Panc1 (cell line): Measurements from ENCODE around the gene LCE3E. TPM values are rescaled to one million over a fixed set of nuclear protein-coding genes. Genes with fewer than 3 reads are reported as not detected.
"Not testable (repeated sequence)": the region's sequence is repeated elsewhere in the genome, so short reads cannot be mapped to it uniquely, and the experiment has no call there.

ENCODE experiments used
- ATAC-seq: fragments of 200-7000 bp; cut with Tn5 transposase; 2 replicates; pipeline ENCODE4 v1.9.1; 2020; ENCODE audit warnings: mild to moderate bottlenecking, moderate library complexity
- BruUV-seq: library from RNA; stranded (reverse); fragments of 400-500 nt; replicated peaks from 2 replicates; lab custom pipeline; 2021; lab: Mats Ljungman, UMichigan
- CTCF ChIA-PET: fragments of 300-600 bp; sonication (Branson Sonifier 250); formaldehyde crosslinking; loops from one replicate; lab custom pipeline; 2022; ENCODE audit warnings: antibody characterized with exemption; lab: Charles Lee
- POLR2A ChIA-PET: fragments of 300-600 bp; sonication (Branson Sonifier 250); formaldehyde crosslinking; loops from one replicate; lab custom pipeline; 2022; ENCODE audit warnings: antibody characterized with exemption; lab: Charles Lee
- DNase-seq: peaks from one replicate; pipeline ENCODE4 v3.0.0-alpha.2; 2010; ENCODE audit warnings: low read depth, low spot score
- H3K27ac ChIP-seq: 2 replicates; pipeline ENCODE4 v1.5.1; 2011; ENCODE audit warnings: mild to moderate bottlenecking, low read length, inconsistent platforms
- H3K27me3 ChIP-seq: fragments of 200-500 bp; sonication (Bioruptor generic); 2 replicates; pipeline ENCODE4 v1.6.0; 2014; ENCODE audit warnings: low read length, inconsistent platforms; ENCODE audit not compliant: control insufficient read depth, insufficient read depth
- H3K36me3 ChIP-seq: fragments of 200-500 bp; sonication (Bioruptor generic); 2 replicates; pipeline ENCODE4 v1.5.1; 2014; ENCODE audit warnings: inconsistent platforms, mild to moderate bottlenecking, low read length, moderate library complexity; ENCODE audit not compliant: control insufficient read depth, insufficient read depth
- H3K4me1 ChIP-seq: 2 replicates; pipeline ENCODE4 v1.5.1; 2011; ENCODE audit warnings: inconsistent platforms, mild to moderate bottlenecking, low read length, moderate library complexity; ENCODE audit not compliant: control insufficient read depth, insufficient read depth
- H3K4me3 ChIP-seq, 2 experiments: 2 replicates each; pipeline ENCODE4 v1.5.1; 2011 to 2012; ENCODE audit warnings: low read depth in 2 of 2, low read length in 2 of 2, mild to moderate bottlenecking in 2 of 2, inconsistent platforms in 1 of 2, moderate library complexity in 1 of 2
- H3K9me3 ChIP-seq: fragments of 200-500 bp; sonication (Bioruptor generic); 2 replicates; pipeline ENCODE4 v1.5.1; 2014; ENCODE audit warnings: low read depth, mild to moderate bottlenecking, inconsistent platforms, low read length, moderate library complexity; ENCODE audit not compliant: control insufficient read depth, insufficient read depth
- CTCF ChIP-seq: fragments of 450-650 bp; IDR thresholded peaks from 2 replicates; pipeline ENCODE4 v1.5.1; 2017; ENCODE audit warnings: mild to moderate bottlenecking
- POLR2AphosphoS5 ChIP-seq: IDR thresholded peaks from 2 replicates; pipeline ENCODE4 v1.6.1; 2012; ENCODE audit warnings: mild to moderate bottlenecking, low read depth, low read length, moderate library complexity
- REST ChIP-seq, 2 experiments: IDR thresholded peaks; 2 replicates each; pipeline ENCODE4 v1.6.1; 2011 to 2012; ENCODE audit warnings: low read depth in 2 of 2, control low read depth in 1 of 2, low read length in 1 of 2, mild to moderate bottlenecking in 1 of 2, moderate library complexity in 1 of 2; ENCODE audit not compliant: insufficient read depth in 1 of 2
- SIN3A ChIP-seq: IDR thresholded peaks from 2 replicates; pipeline ENCODE4 v1.6.1; 2012; ENCODE audit warnings: low read depth, mild to moderate bottlenecking, low read length, moderate library complexity, borderline replicate concordance; ENCODE audit not compliant: insufficient read depth
- TCF7L2 ChIP-seq: IDR thresholded peaks from 2 replicates; pipeline ENCODE4 v1.6.1; 2011; ENCODE audit warnings: mild to moderate bottlenecking, low read depth, low read length, inconsistent platforms
- in situ Hi-C: cut with HindIII; loops from 2 replicates; pipeline ENCODE4 v1.10.0; 2016; ENCODE audit warnings: low sequenced_read_pairs, low pct_unique_long_range_greater_than_20kb
- intact Hi-C: fragments of 100-400 bp; cut with micrococcal nuclease; formaldehyde crosslinking; loops from one replicate; pipeline ENCODE4 v1.10.0; 2022; ENCODE audit not compliant: unreplicated experiment
- total RNA-seq: library from RNA; stranded (reverse); gene quantifications from one replicate; pipeline ENCODE4 v1.2.1, GENCODE V29; 2021; ENCODE audit not compliant: unreplicated experiment

The LCE3E gene
- total RNA-seq, 1 experiment from 2014 or later = not detected

GRCh38 chr1:152548358-152548757 is 18.2 kb downstream of the LCE3E start:
- H3K36me3 ChIP-seq, in situ Hi-C loops, ATAC-seq, H3K4me1 ChIP-seq, H3K27ac ChIP-seq, intact Hi-C loops, H3K4me3 ChIP-seq, DNase-seq, H3K27me3 ChIP-seq, POLR2A ChIA-PET, H3K9me3 ChIP-seq, CTCF ChIA-PET, BruUV-seq: not testable (repeated sequence)

DNA sequence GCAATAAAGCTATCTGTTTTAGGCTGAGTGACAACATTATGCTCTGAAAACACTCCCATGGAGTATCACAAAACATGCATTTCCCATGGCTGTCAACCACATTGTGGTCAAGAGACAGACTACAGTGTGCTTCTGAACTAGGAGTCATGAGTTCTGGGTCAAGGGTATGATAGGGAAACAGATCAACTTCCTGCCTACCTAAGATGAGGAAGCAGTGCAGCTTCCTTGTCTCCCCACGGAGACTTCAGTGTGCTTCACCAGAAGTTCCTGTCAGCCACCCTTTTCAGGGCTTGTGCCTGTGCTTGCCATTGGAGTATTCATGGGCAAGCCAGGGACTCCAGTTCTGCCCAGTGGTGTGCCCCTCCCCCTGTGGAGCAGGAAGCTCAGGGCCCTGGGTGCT is 19.9 kb downstream of the LCE3E start:
- in situ Hi-C loops = no loop called here
- no peak for ATAC-seq
- Histone ChIP-seq H3K36me3 (no peaks in the 10 kb centered on the region), H3K4me3 (no peak overlapping the region), H3K27ac (no peak overlapping the region), H3K27me3 (no peaks in the 10 kb centered on the region), H3K4me1 (no peaks in the 10 kb centered on the region), H3K9me3 (no peaks in the 10 kb centered on the region)
- BruUV-seq = no TSS peak
- POLR2A ChIA-PET = no interaction called here
- intact Hi-C loops = no loop called here
- CTCF ChIA-PET = no interaction called here
- DNase-seq = no peak
- no peak for TF ChIP-seq POLR2AphosphoS5
- TF ChIP-seq REST (IDR thresholded peaks at IDR 0.05; ENCODE audit: insufficient read depth in 1 of 2, low read depth in 2 of 2, low read length in 1 of 2) = no peak
- TF ChIP-seq TCF7L2 = no peak
- TF ChIP-seq SIN3A = no peak
- TF ChIP-seq CTCF = no peak

GRCh38 chr1:152543820-152544219 is 22.8 kb downstream of the LCE3E start:
- DNase-seq = no peak
- Histone ChIP-seq H3K27me3 (no peaks in the 10 kb centered on the region; the same call in 1 of the 2 replicates), H3K4me3 (no peak overlapping the region), H3K27ac (no peak overlapping the region), H3K9me3 (no peaks in the 10 kb centered on the region), H3K4me1 (no peaks in the 10 kb centered on the region), H3K36me3 (no peaks in the 10 kb centered on the region)
- ChIA-PET CTCF (no interaction called here), POLR2A (no interaction called here)
- peak; percentile 57 for TF ChIP-seq CTCF
- TF ChIP-seq TCF7L2 = peak; percentile 63; the same call in 1 of the 2 replicates
- no peak for TF ChIP-seq POLR2AphosphoS5
- no TSS peak for BruUV-seq
- in situ Hi-C loops = no loop called here
- intact Hi-C loops = no loop called here
- ATAC-seq = no peak
